Fibroblast of pulmonary artery (primary cell): ENCODE data around the gene LRRC15.

Experiments
- DNase-seq: peaks from one replicate; pipeline ENCODE4 v3.0.0-alpha.2; 2010; ENCODE audit warnings: low read depth
- H3K4me3 ChIP-seq: replicated peaks from 2 replicates; pipeline ENCODE4 v1.5.1; 2011; ENCODE audit warnings: low read depth, mild to moderate bottlenecking, control low read depth, low read length, moderate library complexity
- CTCF ChIP-seq: IDR thresholded peaks from 2 replicates; pipeline ENCODE4 v1.5.1; 2011; ENCODE audit warnings: mild to moderate bottlenecking, control low read depth, low read length, inconsistent platforms; ENCODE audit errors: missing control alignments

LRRC15 gene

DNA sequence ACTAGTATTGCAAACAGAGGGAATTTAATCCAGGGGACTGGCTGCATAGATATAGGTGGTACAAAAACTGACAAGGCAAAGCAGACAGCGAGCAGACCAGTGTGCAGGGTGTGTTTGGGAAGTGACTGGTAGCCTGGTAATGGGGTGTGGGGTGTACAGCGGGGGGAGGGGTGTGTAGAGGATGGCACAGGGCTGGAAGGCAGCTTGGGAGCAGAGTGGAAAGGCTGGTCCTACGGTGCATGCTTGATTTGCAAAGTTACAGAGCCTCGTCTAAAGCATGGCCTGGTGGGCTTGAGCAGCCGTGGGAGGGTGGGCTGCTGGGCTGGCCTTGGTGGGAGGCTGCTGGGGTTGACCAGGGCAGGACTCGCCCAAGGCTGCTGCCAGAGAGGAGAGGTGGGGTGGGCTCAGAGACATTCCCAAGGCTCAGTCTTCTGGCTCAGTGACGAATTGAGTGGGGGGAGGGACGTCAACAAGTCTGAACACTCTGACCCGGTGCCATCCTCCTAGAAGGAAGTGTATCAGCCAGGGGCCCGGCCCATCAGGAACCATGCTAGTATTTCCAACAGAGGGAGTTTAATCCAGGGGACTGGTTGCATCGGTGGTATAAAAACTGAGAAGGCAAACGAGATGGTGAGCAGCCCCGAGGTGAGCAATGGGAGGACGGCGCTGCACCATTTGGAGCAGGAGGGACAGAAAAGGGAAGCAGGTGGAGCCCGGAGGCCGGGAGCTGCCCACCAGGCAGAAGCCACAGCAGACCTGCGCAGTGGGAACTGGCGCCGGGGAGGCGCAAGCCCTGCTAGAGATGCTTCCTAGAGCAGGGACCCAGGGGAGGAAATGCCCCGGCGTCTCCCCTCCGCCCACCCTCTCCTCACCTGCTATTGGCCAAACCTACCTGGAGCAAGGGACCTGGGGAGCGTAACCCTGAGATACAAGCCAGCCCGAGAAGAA lies 47.6 kb downstream of the LRRC15 start:
- TF ChIP-seq CTCF: no peak
- no peak overlapping the region for H3K4me3 ChIP-seq
- DNase-seq: no peak

DNA sequence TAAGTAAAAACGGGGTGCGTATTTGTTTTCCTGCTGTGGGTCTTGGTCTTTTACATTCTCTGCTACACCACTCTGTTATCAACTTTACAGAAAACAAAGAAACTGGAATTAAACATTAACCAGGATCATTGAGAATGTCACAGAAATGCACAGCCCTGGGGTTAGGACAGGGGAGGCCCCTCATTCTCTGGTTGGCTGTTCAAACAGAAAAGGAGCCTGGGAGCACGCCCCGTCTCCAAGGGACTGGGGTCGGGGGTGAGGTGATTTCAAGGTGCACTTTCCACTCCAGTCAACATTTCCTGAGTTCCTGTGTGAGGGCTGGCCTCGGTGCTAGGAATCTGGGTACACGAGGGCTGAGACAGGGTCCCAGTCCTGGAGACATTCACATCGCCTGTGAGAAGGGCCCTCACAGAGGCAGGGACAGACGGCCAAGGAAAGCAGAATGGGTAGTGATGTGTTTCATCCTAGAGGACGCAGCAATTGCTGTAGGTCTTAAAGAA lies 48.7 kb downstream of the LRRC15 start:
- no peak for TF ChIP-seq CTCF
- no peak for DNase-seq
- no peak overlapping the region for H3K4me3 ChIP-seq

DNA sequence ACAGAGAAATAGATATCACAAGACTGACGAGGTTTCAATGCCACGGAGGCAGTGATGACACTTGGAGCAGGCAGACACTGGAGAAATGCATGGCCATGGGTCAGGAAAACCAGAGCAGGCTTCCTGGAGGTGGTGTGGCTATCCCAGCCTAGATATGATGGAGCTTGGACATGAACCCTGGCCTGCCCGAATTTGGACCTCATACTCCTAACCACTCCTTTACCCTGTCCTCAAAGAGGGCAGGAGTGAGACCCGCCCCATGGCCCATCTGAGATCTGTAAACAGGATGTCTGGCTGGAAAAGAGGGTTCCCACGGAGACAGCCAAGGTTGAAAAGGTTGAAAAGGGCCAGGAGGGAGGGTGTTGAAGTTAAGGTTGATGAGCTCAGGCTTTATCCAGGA lies 49.4 kb downstream of the LRRC15 start:
- no peak for DNase-seq
- H3K4me3 ChIP-seq: no peak overlapping the region
- TF ChIP-seq CTCF: no peak

DNA sequence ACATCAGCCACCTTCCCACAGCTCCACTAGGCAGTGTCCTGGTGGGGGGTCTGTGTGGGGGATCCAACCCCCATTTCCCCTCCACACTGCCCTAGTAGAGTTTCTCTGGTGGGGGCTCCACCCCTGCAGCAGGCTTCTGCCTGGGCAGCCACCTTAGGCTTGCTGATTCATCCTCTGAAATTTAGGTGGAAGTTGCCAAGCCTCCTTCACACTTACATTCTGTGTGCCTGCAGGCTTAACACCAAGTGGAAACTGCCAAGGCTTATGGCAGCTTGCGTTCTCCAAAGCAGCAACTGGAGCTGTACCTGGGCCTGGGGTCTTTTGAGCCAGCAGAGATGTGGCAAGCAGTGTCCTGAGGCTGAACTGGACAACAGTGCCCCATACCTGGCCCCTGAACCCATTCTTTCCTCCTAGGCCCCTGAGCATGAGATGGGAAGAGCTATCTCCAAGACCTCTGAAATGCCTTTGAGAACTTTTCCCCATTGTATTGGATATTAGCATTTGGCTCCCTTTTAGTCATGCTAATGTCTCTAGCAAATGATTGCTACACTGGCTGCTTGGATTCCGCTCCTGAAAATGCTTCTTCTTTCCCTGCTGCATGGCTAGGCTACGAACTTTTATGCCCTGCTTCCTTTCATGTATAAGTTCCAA lies 50.9 kb downstream of the LRRC15 start:
- H3K4me3 ChIP-seq: no peak overlapping the region
- no peak for DNase-seq
- TF ChIP-seq CTCF: no peak

DNA sequence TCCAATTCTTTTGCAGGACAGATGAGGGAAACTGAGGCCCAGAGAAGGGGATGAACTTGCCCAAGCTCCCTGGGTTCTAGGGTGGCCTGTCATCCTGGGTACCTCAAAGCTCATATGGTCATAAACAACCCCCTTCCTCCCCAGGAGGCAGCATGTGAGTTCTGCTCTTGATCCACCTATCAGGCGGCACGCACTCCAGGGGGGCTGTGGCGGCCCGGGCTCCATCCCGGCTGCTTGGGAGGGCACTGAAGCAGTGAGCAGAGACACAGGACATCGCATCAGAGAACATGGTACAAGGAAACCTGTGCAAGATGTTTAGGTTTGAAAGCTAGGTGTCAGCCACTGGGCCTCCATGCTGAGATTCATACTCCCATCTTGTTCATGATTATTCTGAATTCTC lies 52.6 kb downstream of the LRRC15 start:
- TF ChIP-seq CTCF: no peak
- no peak for DNase-seq

DNA sequence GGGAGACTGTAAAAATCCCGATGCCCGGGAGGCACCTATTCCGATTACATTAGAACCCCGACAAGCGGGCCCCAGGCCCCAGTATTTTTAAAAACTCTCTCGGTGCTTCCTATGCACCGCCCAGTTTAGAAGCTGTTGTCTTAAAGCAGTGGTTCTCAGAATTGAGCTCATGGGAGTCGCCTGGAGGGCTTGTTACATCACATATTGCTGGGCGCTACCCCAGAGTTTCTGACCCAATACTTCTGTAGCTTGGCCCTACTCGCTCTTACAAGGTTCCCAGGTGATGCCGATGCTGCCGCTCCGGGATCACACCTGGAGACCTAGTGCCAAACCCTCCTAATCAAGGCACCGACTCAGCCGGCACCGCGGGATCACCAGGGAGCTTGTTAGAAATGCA lies 53.6 kb downstream of the LRRC15 start:
- TF ChIP-seq CTCF: no peak
- no peak overlapping the region for H3K4me3 ChIP-seq
- DNase-seq: peak; percentile 66

More for the DNA sequence above, 52.6 kb downstream of the LRRC15 start:
- H3K4me3 ChIP-seq: no peak overlapping the region
